ENCODE data around the gene ANKUB1. TPM values are rescaled to one million over a fixed set of nuclear protein-coding genes. Genes with fewer than 3 reads are reported as not detected.

The ANKUB1 gene
- total RNA-seq, 1 experiment from 2014 or later = not detected

GRCh38 chr3:149790268-149790667, 2.1 kb downstream of the ANKUB1 start:
- Histone ChIP-seq H3K36me3 (replicated peaks; ENCODE audit: control insufficient read depth, insufficient read depth, low read length) (no peaks in the 10 kb centered on the region), H3K27me3 (ENCODE audit: control insufficient read depth, insufficient read depth, low read length) (no peaks in the 10 kb centered on the region; the same call in 1 of the 2 replicates), H3K4me3 (ENCODE audit: insufficient read depth, low read depth, low read length) (no peak overlapping the region)
- no peak for DNase-seq

- no peak overlapping the region for H3K4me3 ChIP-seq (ENCODE audit: insufficient read depth, low read depth, low read length)
- no peak for DNase-seq
- H3K36me3 ChIP-seq (replicated peaks; ENCODE audit: control insufficient read depth, insufficient read depth, low read length) = no peaks in the 10 kb centered on the region
- no peaks in the 10 kb centered on the region for H3K27me3 ChIP-seq (ENCODE audit: control insufficient read depth, insufficient read depth, low read length)
Observed at GRCh38 chr3:149784064-149784704, 8.2 kb downstream of the ANKUB1 start.

- Histone ChIP-seq H3K4me3 (ENCODE audit: insufficient read depth, low read depth, low read length) (no peak overlapping the region), H3K27me3 (ENCODE audit: control insufficient read depth, insufficient read depth, low read length) (no peaks in the 10 kb centered on the region), H3K36me3 (replicated peaks; ENCODE audit: control insufficient read depth, insufficient read depth, low read length) (no peaks in the 10 kb centered on the region)
- no peak for DNase-seq
Observed at GRCh38 chr3:149783576-149783975, 8.8 kb downstream of the ANKUB1 start.

- DNase-seq = no peak
- H3K36me3 ChIP-seq (replicated peaks; ENCODE audit: control insufficient read depth, insufficient read depth, low read length) = no peaks in the 10 kb centered on the region
- H3K27me3 ChIP-seq (ENCODE audit: control insufficient read depth, insufficient read depth, low read length) = no peaks in the 10 kb centered on the region
- no peak overlapping the region for H3K4me3 ChIP-seq (ENCODE audit: insufficient read depth, low read depth, low read length)
Observed at GRCh38 chr3:149781741-149782140, 10.6 kb downstream of the ANKUB1 start.

- no peak for DNase-seq
- Histone ChIP-seq H3K36me3 (replicated peaks; ENCODE audit: control insufficient read depth, insufficient read depth, low read length) (no peaks in the 10 kb centered on the region), H3K27me3 (ENCODE audit: control insufficient read depth, insufficient read depth, low read length) (no peaks in the 10 kb centered on the region), H3K4me3 (ENCODE audit: insufficient read depth, low read depth, low read length) (no peak overlapping the region)
Observed at GRCh38 chr3:149781211-149781610, 11.1 kb downstream of the ANKUB1 start.

GRCh38 chr3:149777414-149778214, 14.7 kb downstream of the ANKUB1 start:
- no peaks in the 10 kb centered on the region for H3K36me3 ChIP-seq (replicated peaks; ENCODE audit: control insufficient read depth, insufficient read depth, low read length)
- no peak for DNase-seq
- no peaks in the 10 kb centered on the region for H3K27me3 ChIP-seq (ENCODE audit: control insufficient read depth, insufficient read depth, low read length)
- H3K4me3 ChIP-seq (ENCODE audit: insufficient read depth, low read depth, low read length) = no peak overlapping the region

GRCh38 chr3:149776170-149776569, 16.2 kb downstream of the ANKUB1 start:
- H3K27me3 ChIP-seq (ENCODE audit: control insufficient read depth, insufficient read depth, low read length) = no peaks in the 10 kb centered on the region
- no peaks in the 10 kb centered on the region for H3K36me3 ChIP-seq (replicated peaks; ENCODE audit: control insufficient read depth, insufficient read depth, low read length)
- DNase-seq = no peak
- no peak overlapping the region for H3K4me3 ChIP-seq (ENCODE audit: insufficient read depth, low read depth, low read length)

- Histone ChIP-seq H3K36me3 (replicated peaks; ENCODE audit: control insufficient read depth, insufficient read depth, low read length) (no peaks in the 10 kb centered on the region), H3K27me3 (ENCODE audit: control insufficient read depth, insufficient read depth, low read length) (no peaks in the 10 kb centered on the region), H3K4me3 (ENCODE audit: insufficient read depth, low read depth, low read length) (no peak overlapping the region)
- no peak for DNase-seq
Observed at GRCh38 chr3:149772861-149773260, 19.5 kb downstream of the ANKUB1 start.

GRCh38 chr3:149771652-149772271, 20.6 kb downstream of the ANKUB1 start:
- no peak overlapping the region for H3K4me3 ChIP-seq (ENCODE audit: insufficient read depth, low read depth, low read length)
- H3K27me3 ChIP-seq (ENCODE audit: control insufficient read depth, insufficient read depth, low read length) = no peaks in the 10 kb centered on the region
- no peaks in the 10 kb centered on the region for H3K36me3 ChIP-seq (replicated peaks; ENCODE audit: control insufficient read depth, insufficient read depth, low read length)
- DNase-seq = peak; percentile 53

- H3K36me3 ChIP-seq (replicated peaks; ENCODE audit: control insufficient read depth, insufficient read depth, low read length) = no peaks in the 10 kb centered on the region
- no peak overlapping the region for H3K4me3 ChIP-seq (ENCODE audit: insufficient read depth, low read depth, low read length)
- no peaks in the 10 kb centered on the region for H3K27me3 ChIP-seq (ENCODE audit: control insufficient read depth, insufficient read depth, low read length)
- no peak for DNase-seq
Observed at GRCh38 chr3:149770246-149770645, 22.1 kb downstream of the ANKUB1 start.

- no peak for DNase-seq
- Histone ChIP-seq H3K4me3 (ENCODE audit: insufficient read depth, low read depth, low read length) (no peak overlapping the region), H3K36me3 (replicated peaks; ENCODE audit: control insufficient read depth, insufficient read depth, low read length) (no peaks in the 10 kb centered on the region), H3K27me3 (ENCODE audit: control insufficient read depth, insufficient read depth, low read length) (no peaks in the 10 kb centered on the region; the same call in 1 of the 2 replicates)
Observed at GRCh38 chr3:149768704-149769103, 23.6 kb downstream of the ANKUB1 start.

- H3K27me3 ChIP-seq (ENCODE audit: control insufficient read depth, insufficient read depth, low read length) = no peaks in the 10 kb centered on the region; the same call in 1 of the 2 replicates
- no peak for DNase-seq
- H3K4me3 ChIP-seq (ENCODE audit: insufficient read depth, low read depth, low read length) = no peak overlapping the region
- H3K36me3 ChIP-seq (replicated peaks; ENCODE audit: control insufficient read depth, insufficient read depth, low read length) = no peaks in the 10 kb centered on the region
Observed at GRCh38 chr3:149767720-149768119, 24.6 kb downstream of the ANKUB1 start.

GRCh38 chr3:149765762-149766334, 26.5 kb downstream of the ANKUB1 start:
- no peaks in the 10 kb centered on the region for H3K36me3 ChIP-seq (replicated peaks; ENCODE audit: control insufficient read depth, insufficient read depth, low read length)
- H3K4me3 ChIP-seq (ENCODE audit: insufficient read depth, low read depth, low read length) = no peak overlapping the region
- H3K27me3 ChIP-seq (ENCODE audit: control insufficient read depth, insufficient read depth, low read length) = no peaks in the 10 kb centered on the region; the same call in 1 of the 2 replicates
- DNase-seq = no peak

- no peaks in the 10 kb centered on the region; the same call in 1 of the 2 replicates for H3K27me3 ChIP-seq (ENCODE audit: control insufficient read depth, insufficient read depth, low read length)
- H3K4me3 ChIP-seq (ENCODE audit: insufficient read depth, low read depth, low read length) = no peak overlapping the region
- H3K36me3 ChIP-seq (replicated peaks; ENCODE audit: control insufficient read depth, insufficient read depth, low read length) = no peaks in the 10 kb centered on the region
- no peak for DNase-seq
Observed at GRCh38 chr3:149764302-149764701, 28.1 kb downstream of the ANKUB1 start.

All from H7 (cell line).